Stimulated activated CD4-positive, alpha-beta T cell treated with anti-CD3 and anti-CD28 coated beads, TNF-alpha, amount 100 ng/mL, for 1 hour (primary cell): ENCODE results near the gene CEP131.

Source experiments
- DNase-seq, 3 donors: peaks; one replicate each; pipeline ENCODE4 v3.0.0-alpha.2; 2020; ENCODE audit warnings: low read depth in 3 of 3, low spot score in 1 of 3

Gene CEP131

DNA sequence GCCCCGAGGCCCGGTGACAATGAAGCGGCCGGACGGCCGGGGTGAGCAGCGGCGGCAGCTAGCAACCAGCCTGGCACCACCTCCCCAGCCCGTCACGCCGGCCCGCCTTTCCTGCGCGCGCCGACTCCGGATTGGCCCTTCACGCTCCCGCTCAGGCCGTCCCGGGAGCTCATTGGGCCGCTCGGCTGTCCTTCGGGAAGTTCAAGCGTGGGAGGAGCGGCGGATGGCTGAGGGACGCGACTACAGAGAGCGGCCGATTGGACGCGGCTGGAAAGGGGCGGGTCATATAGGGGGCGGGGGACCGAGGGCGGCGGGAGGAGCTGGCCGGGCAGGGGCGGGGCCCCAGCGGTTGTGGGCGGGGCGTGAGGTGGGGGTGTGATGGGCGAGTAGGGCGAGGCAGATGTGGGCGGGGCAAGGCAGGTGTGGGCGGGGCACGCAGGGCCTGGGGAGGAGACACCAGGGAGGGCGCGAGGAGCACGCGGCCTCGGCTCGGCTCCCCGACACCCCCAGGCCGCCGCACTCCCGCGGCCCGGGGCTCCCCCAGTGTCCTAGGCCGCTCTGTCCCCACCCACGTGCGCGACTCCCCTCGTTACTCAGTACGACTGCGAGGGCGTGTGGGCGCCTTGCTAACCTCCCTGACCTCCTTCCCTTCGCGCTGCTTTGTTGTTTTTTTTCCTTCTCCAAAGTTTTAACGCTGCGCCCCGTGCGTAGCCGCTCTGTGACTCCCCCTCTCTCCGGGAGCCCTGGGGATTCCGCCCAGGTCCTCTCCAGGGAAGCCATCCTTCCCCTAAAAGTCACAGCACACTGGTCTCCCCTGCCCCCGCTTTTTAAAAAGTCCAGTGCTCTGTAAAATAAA is at the start of gene CEP131:
CEP131 (minus strand) TSS at position 60 of the 856 bp plus-strand sequence. CDS start 2,909 bp downstream, outside the sequence.
- DNase-seq = peak; percentile 99 to 100 (median 100)

DNA sequence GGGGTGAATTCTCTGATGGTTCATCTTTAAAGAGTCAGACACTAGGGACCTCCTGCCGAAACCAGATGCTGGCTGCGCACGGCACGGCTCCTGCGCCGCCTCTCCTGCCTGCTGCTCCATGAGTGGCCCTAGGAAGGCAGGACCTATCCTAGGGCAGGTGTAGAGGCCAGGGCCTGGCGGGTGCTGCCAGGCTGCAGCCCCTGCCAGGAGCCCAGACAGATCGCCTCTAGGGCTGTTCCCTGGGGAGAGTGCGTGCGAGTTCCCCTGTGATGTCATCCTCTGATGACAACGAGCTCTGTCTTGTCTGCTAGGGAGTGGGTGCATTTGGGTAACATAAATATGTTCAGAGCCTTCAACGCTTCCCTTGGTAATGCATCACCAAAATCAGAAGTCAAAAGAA is 48.5 kb upstream of the CEP131 start:
- DNase-seq = no peak

DNA sequence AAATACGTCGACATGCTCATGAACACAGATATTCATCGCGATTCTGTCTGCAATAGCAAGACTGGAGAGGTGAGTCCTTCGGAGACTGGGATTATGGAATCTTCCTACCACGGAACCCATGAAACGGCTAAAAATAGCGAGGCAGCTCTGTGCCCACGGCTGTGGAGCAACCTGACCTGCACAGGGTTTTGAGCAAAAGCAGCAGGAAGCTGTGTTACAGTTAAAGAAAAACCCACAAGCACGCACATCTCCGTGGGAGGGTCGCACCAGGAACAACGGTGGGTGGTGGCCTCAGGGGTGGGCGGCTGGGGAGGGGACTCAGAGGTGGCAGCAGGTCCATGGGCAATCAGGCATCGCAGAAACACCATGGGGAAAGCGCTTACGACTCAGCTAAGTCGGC is 47.5 kb upstream of the CEP131 start:
- no peak for DNase-seq

- DNase-seq = no peak
Observed at GRCh38 chr17:81267390-81268067, 44.8 kb upstream of the CEP131 start.

GRCh38 chr17:81265576-81265975 is 42.8 kb upstream of the CEP131 start:
- no peak for DNase-seq

- no peak for DNase-seq
Observed at GRCh38 chr17:81264640-81265039, 41.9 kb upstream of the CEP131 start.

- DNase-seq = no peak
Observed at GRCh38 chr17:81263371-81264181, 40.8 kb upstream of the CEP131 start.

- no peak for DNase-seq
Observed at GRCh38 chr17:81261582-81262336, 39.0 kb upstream of the CEP131 start.

- DNase-seq = no peak
Observed at GRCh38 chr17:81261096-81261495, 38.3 kb upstream of the CEP131 start.

GRCh38 chr17:81260641-81261040 is 37.9 kb upstream of the CEP131 start:
- DNase-seq = no peak

DNA sequence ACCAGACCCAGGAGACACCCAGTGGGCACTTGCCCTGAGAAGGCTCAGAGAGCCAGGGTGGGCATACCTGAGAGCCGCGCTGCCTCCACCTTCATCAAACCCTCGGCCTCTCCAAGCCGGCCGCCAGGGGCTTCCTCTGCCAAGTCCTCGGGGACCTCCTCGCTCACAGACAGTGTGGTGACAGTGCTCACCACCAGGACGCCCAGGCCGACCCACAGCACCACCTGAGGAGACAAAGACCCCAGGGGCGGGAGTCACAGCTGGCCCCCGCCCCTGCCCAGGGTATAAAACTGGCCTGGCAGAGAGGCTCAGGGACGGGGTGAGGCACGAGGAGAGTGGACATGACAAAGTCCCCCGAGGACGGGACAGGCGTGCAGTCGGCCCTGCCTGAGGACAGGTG is 37.4 kb upstream of the CEP131 start:
- no peak for DNase-seq

- no peak for DNase-seq
Observed at GRCh38 chr17:81259058-81259605, 36.4 kb upstream of the CEP131 start.

DNA sequence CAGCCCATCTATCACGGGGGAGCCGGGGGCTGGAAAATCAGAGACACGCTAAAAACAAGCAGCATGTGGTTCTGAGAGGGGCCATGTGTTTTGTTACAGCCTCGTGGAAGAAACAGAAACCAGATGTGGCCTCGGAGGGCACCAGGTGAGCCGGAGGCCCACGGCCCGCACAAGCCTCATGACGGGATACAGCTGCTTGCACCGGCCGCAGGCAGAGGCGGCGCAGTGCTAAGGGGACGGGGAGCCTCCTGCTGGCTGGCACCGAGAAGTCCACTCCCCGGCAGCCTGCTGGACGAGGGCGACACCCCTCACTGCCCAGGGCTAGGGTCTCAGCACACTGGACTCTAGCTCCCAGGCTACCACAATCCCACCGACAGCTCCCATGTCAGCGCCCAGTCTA is 35.5 kb upstream of the CEP131 start:
- no peak for DNase-seq

GRCh38 chr17:81257533-81257932 is 34.8 kb upstream of the CEP131 start:
- no peak for DNase-seq

- no peak for DNase-seq
Observed at GRCh38 chr17:81256616-81257015, 33.9 kb upstream of the CEP131 start.

- no peak for DNase-seq
Observed at GRCh38 chr17:81254955-81255717, 32.4 kb upstream of the CEP131 start.

GRCh38 chr17:81253358-81254131 is 30.8 kb upstream of the CEP131 start:
- peak in 2 of 3 donors; percentile 38 to 40 for DNase-seq

DNA sequence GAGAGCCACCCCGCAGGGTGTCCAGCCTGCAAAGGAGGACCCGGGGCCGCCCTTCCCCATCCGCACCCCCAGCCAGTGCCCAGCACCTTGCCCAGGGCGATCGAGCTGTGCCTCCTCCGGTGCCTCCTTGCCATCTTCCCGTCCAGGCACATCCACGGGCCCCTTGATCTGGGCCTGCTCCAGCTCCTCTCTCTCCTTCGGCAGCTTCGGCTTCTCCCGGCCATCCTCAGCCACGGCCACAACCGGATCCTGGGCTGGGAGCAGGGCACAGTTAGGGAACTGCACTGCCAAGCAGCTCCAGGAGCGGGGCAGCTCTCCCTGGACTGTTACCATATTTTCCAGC is 30.2 kb upstream of the CEP131 start:
- DNase-seq = no peak

DNA sequence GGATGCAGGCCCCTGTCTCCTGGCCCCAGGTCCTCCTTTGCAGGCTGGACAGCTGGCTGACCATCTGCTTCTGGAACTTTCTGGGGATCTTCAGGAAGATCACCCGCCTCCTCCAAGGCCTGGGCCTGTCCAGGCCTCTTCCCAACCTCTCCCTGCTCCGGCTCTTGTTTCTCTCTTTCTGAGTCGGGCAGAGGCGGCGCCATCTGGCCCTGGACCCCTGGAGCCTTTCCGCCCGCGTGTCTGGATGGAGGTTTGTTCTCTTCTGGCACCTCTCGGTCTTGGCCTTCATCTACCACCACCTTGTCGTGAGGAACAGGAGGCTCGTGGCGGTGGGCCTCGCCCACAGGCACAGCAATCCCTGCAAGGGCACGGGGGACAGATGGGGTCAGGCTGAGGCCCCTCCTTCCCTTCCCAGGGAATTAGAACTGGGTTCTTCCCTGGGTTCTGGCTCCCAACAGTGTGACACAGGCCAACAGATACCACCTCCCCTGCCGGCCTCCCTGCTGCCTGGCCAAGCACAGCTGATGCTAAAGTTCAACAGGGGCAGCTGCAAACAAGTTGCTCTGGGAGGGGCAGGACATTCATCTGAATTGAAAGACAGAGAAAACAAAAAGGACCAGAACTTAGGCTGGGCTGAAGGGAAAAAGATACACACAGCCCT is 29.7 kb upstream of the CEP131 start:
- DNase-seq = no peak
